Kidney (tissue), 14 donors: Measurements from ENCODE around the gene WDR86. TPM values are rescaled to one million over a fixed set of nuclear protein-coding genes. Genes with fewer than 3 reads are reported as not detected.

Source experiments
- DNase-seq, 5 donors: peaks; one replicate each; pipeline ENCODE4 v3.0.0-alpha.2; 2013 to 2020
- FAIRE-seq: peaks from 2 replicates; lab custom pipeline; 2012; peaks lifted over from hg19 to GRCh38; lab: Jason Lieb, UNC
- H3K27ac ChIP-seq, 2 donors: one replicate each; pipeline ENCODE4 v1.7.0; 2013; ENCODE audit warnings: low read depth in 2 of 2, low read length in 2 of 2, inconsistent platforms in 1 of 2
- H3K27me3 ChIP-seq: one replicate; pipeline ENCODE4 v1.7.1; 2013; ENCODE audit warnings: low read length, inconsistent platforms; ENCODE audit not compliant: control insufficient read depth, insufficient read depth
- H3K36me3 ChIP-seq, 3 donors: one replicate each; pipeline versions ENCODE4 v1.7.0 to v1.7.1; 2013; ENCODE audit warnings: low read length in 3 of 3, control low read depth in 1 of 3, inconsistent platforms in 1 of 3; ENCODE audit not compliant: insufficient read depth in 3 of 3, control insufficient read depth in 2 of 3
- H3K4me1 ChIP-seq, 3 donors: one replicate each; pipeline versions ENCODE4 v1.7.0 to v1.7.1; 2013; ENCODE audit warnings: low read length in 3 of 3, inconsistent platforms in 1 of 3, low read depth in 1 of 3; ENCODE audit not compliant: control insufficient read depth in 2 of 3, insufficient read depth in 2 of 3
- H3K4me3 ChIP-seq, 3 donors: one replicate each; pipeline versions ENCODE4 v1.7.0 to v1.8.1; 2013; ENCODE audit warnings: low read length in 3 of 3, control low read depth in 1 of 3, inconsistent platforms in 1 of 3
- H3K9ac ChIP-seq, 3 donors: one replicate each; pipeline versions ENCODE4 v1.7.0 to v1.7.1; 2013; ENCODE audit warnings: low read length in 3 of 3, control low read depth in 1 of 3, inconsistent platforms in 1 of 3
- H3K9me3 ChIP-seq, 3 donors: one replicate each; pipeline versions ENCODE4 v1.7.0 to v1.7.1; 2013; ENCODE audit warnings: low read length in 3 of 3, control low read depth in 1 of 3, inconsistent platforms in 1 of 3; ENCODE audit not compliant: control insufficient read depth in 2 of 3, insufficient read depth in 1 of 3
- CTCF ChIP-seq: IDR thresholded peaks from 3 replicates; pipeline ENCODE4 v1.5.1; 2012; ENCODE audit warnings: mild to moderate bottlenecking, moderate library complexity, borderline replicate concordance; ENCODE audit not compliant: insufficient read depth; ENCODE audit errors: extremely low read depth
- intact Hi-C: fragments of 100-400 bp; cut with DNase I; formaldehyde crosslinking; loops from one replicate; pipeline ENCODE4 v1.11.1; 2022
- polyA plus RNA-seq: library from polyadenylated mRNA; stranded (reverse); fragments of 350-450 nt; fragmentation: Illumina TruSeq; extraction: RNeasy Lipid Tissue Mini Kit (QIAGEN cat#74804); gene quantifications from one replicate; pipeline ENCODE4 v1.2.3, GENCODE V29; 2014; ENCODE audit warnings: low read depth, low replicate concordance; ENCODE audit not compliant: insufficient read depth
- total RNA-seq: library from RNA; stranded (reverse); fragmentation: NEBNext Ultra II Directional; extraction: Animal tissue kit (Norgen Biotek cat#: 25700); gene quantifications from one replicate; pipeline ENCODE4 v1.2.1, GENCODE V29; 2021
- donor health status: control.
- donor health status: control.
- donor health status: control.
- donor health status: control.
- donor health status: control.
- donor health status: DM: yes; HTN: yes; CAD: no.
- donor health status: Normal renal cell carcinoma (clear cell type).

Gene WDR86
- total and polyA plus RNA-seq, 2 donors from 2014 or later: 1.8 to 5.9 TPM

GRCh38 chr7:151442776-151443496 lies 33.1 kb upstream of the WDR86 start:
- Histone ChIP-seq H3K27ac (no peak overlapping the region), H3K4me1 (peaks cover 0 to 3% (median 2%) of the 10 kb centered on the region in 3 donors), H3K27me3 (no peaks in the 10 kb centered on the region), H3K36me3 (no peaks in the 10 kb centered on the region), H3K4me3 (no peak overlapping the region), H3K9ac (no peak overlapping the region), H3K9me3 (no peaks in the 10 kb centered on the region)
- intact Hi-C loops: no loop called here
- FAIRE-seq: no peak
- DNase-seq: peak in 1 of 5 donors; percentile 17
- TF ChIP-seq CTCF: no peak

DNA sequence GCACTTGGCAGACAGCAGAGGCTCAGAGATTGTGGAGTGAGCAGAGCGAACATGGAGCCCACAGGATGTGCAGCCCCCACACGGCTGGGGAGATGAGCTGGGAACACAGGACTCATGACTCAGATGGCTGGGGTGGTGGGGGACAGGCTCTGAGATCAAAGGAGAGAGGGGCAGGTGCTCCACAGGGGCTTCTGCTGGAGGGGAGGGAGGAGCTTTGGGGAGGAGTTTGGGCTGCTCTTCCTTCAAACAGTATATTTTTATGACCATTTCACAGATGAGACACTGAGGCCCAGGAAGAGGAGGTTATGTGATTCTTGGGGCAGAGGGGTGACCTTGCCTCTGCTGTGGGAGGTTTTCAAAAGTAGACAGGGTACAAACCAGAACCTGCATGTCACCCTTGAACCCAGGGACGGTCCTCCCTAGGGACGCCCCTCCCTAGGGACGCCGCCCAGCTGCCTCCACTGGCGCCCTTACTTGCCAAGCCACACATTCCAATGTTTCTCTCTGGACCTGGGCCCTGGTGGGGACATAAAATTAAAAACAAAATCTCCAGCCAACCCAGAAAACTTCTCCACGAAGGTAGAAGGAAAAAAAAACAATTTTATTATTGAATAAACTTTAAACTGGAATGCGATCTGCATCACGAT lies 31.1 kb upstream of the WDR86 start:
- no peak for TF ChIP-seq CTCF
- no peak overlapping the region for H3K27ac ChIP-seq
- H3K9ac ChIP-seq: no peak overlapping the region
- peaks cover 0 to 3% (median 2%) of the 10 kb centered on the region in 3 donors for H3K4me1 ChIP-seq
- H3K27me3 ChIP-seq: no peaks in the 10 kb centered on the region
- H3K9me3 ChIP-seq: no peaks in the 10 kb centered on the region
- DNase-seq (peak in 1 of 5 donors; percentile 53), FAIRE-seq (no peak)
- H3K36me3 ChIP-seq: no peaks in the 10 kb centered on the region
- intact Hi-C loops: no loop called here
- H3K4me3 ChIP-seq: peak overlapping the region in 1 of 3 donors; percentile 11

DNA sequence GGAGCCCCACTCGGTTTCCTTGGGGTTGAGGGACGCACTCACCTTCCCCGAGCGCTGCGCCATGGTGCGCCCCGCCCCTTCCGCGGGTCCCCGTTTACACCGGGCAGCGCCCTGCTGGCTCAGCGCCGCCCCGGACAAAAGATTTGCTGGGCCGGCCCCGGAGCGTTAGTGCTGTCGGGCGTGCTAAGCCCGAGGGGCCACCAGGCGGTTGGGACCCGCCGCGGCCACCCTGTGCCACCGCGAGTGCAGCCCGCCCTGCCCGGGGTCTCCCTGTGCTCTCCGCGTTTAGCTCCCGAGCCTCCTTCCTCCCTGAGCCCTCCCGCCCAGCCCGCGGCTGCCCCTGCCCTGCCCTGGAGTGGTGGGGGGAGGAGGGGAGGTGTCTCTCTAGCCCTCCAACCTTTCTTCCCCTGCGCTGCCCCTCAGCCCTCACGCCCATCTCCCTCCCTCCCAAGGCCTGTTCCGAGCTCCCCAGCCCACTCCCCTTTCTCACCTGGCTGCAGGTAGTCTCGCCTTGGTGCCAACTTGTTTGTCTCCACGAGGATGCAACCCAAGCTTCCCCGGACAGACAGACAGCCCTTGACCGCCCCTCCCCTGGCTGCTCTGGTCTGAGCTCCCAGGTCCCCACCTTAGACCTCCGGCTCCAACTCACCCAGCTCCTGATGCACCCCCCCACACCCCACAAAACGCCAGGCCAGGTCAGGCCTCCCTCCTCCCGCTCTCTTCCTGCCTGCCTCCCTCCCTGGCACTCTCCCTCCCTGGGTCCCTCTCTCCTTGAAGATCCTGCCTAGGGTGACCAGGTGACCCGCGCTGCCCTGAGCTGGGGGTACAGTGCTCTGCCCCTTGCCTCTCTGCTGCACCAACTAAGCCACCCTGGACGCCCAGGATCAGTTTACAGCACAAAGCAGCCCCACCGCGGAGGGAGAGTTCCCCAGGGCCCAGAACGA lies 30.3 kb upstream of the WDR86 start, which contains the start of gene CRYGN:
Gene CRYGN, minus strand, starts transcription at position 287 of the 944 bp plus-strand sequence. Its CDS starts 224 bp downstream, at position 63.
- intact Hi-C loops: no loop called here
- H3K9ac ChIP-seq: no peak within 1 kb of the TSS
- DNase-seq: peak in 2 of 5 donors; percentile 62 to 75
- H3K9me3 ChIP-seq: no peaks in the 10 kb centered on the region
- H3K36me3 ChIP-seq: no peaks in the 10 kb centered on the region
- no peak for TF ChIP-seq CTCF
- no peak for FAIRE-seq
- peaks cover 0 to 3% (median 2%) of the 10 kb centered on the region in 3 donors for H3K4me1 ChIP-seq
- H3K27ac ChIP-seq: no peak within 1 kb of the TSS
- peak within 1 kb of the TSS in 1 of 3 donors; percentile 30 for H3K4me3 ChIP-seq
- H3K27me3 ChIP-seq: no peaks in the 10 kb centered on the region
